Endodermal cell (in vitro differentiated cells): ENCODE data around the gene CEP128. TPM values are rescaled to one million over a fixed set of nuclear protein-coding genes. Genes with fewer than 3 reads are reported as not detected.

Experiments used
- DNase-seq: peaks from one replicate; pipeline ENCODE4 v3.0.0-alpha.2; 2017
- H3K27ac ChIP-seq: 2 replicates; pipeline ENCODE4 v1.5.1; 2013; ENCODE audit warnings: mild to moderate bottlenecking, low read depth, low read length, moderate library complexity
- H3K27me3 ChIP-seq: 2 replicates; pipeline ENCODE4 v1.6.1; 2013; ENCODE audit warnings: mild to moderate bottlenecking, low read length, moderate library complexity; ENCODE audit not compliant: insufficient read depth, control insufficient read depth, poor library complexity, severe bottlenecking
- H3K36me3 ChIP-seq: 2 replicates; pipeline ENCODE4 v1.7.0; 2013; ENCODE audit warnings: mild to moderate bottlenecking, low read length, moderate library complexity; ENCODE audit not compliant: control insufficient read depth, insufficient read depth
- H3K4me1 ChIP-seq: one replicate; pipeline ENCODE4 v1.7.0; 2013; ENCODE audit warnings: low read length; ENCODE audit not compliant: control insufficient read depth, insufficient read depth
- H3K4me3 ChIP-seq: 2 replicates; pipeline ENCODE4 v1.5.1; 2013; ENCODE audit warnings: mild to moderate bottlenecking, low read length, moderate library complexity
- H3K9ac ChIP-seq: 2 replicates; pipeline ENCODE4 v1.6.1; 2013; ENCODE audit warnings: mild to moderate bottlenecking, low read length, moderate library complexity; ENCODE audit not compliant: poor library complexity, severe bottlenecking; ENCODE audit errors: extremely low read depth
- H3K9me3 ChIP-seq: 2 replicates; pipeline ENCODE4 v1.6.1; 2013; ENCODE audit warnings: mild to moderate bottlenecking, low read length, moderate library complexity; ENCODE audit not compliant: control insufficient read depth
- H3K27ac Mint-ChIP-seq: 2 replicates; pipeline ENCODE4 v1.8.0; 2020; ENCODE audit warnings: mixed read lengths
- H3K27me3 Mint-ChIP-seq: 2 replicates; pipeline ENCODE4 v1.8.0; 2021; ENCODE audit warnings: mild to moderate bottlenecking, mixed read lengths; ENCODE audit not compliant: insufficient read depth
- H3K36me3 Mint-ChIP-seq: 2 replicates; pipeline ENCODE4 v1.8.0; 2020; ENCODE audit warnings: low read depth, mixed read lengths
- H3K4me1 Mint-ChIP-seq: 2 replicates; pipeline ENCODE4 v1.8.0; 2020; ENCODE audit warnings: mixed read lengths
- H3K4me3 Mint-ChIP-seq: 2 replicates; pipeline ENCODE4 v1.8.0; 2020; ENCODE audit warnings: mild to moderate bottlenecking, moderate library complexity, mixed read lengths
- H3K9me3 Mint-ChIP-seq: 2 replicates; pipeline ENCODE4 v1.8.0; 2020; ENCODE audit warnings: mild to moderate bottlenecking, mixed read lengths
- WGBS, 2 experiments: methylation state at CpG; one replicate each; pipeline versions ENCODE4 v1.1.5 to v1.1.7; 2013; ENCODE audit warnings: missing lambda C conversion rate in 2 of 2, mixed read lengths in 1 of 2; ENCODE audit not compliant: insufficient coverage in 1 of 2, insufficient read length in 1 of 2; 5-methylcytosine and 5-hydroxymethylcytosine counted together
- total RNA-seq, 2 donors: library from RNA; stranded (reverse); fragmentation: NEBNext Ultra II Directional in 1 of 2; extraction: Animal tissue kit (Norgen Biotek cat#: 25700) in 1 of 2; gene quantifications; 2 replicates in 1 of 2; 3 replicates in 1 of 2; pipeline ENCODE4 v1.2.1, GENCODE V29; 2021
- TF ChIP-seq, protein P1 (sequence below): fragments of 200-600 bp; sonication (generic); conservative IDR thresholded peaks from 2 replicates; pipeline ENCODE4 v1.5.0; 2021; ENCODE audit warnings: antibody characterized with exemption, mild to moderate bottlenecking

The CEP128 gene
- total RNA-seq, 2 donors from 2014 or later, result 21.6 to 29.0 TPM

DNA sequence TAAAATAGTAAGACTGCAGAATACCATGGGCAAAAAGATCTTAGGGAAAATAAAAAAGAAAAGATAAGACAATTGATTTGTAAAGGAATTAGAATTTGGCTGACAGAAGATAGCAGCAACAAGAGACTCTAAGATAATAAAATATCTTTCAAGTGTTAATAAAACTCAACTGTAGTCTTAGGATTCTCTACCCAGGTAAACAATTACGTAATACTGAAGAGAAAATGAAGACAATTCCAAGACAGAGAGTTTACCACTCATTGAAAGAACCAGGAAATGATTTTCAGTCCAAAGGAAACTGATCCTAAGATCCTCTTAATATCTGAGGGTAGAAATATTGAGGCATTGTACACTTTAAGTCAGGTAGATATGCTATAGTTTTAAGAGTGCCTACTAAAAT, 321.1 kb downstream of the CEP128 start:
- H3K4me3 ChIP-seq, result no peak overlapping the region
- Mint-ChIP-seq H3K27me3 (no peaks in the 10 kb centered on the region), H3K9me3 (no peaks in the 10 kb centered on the region), H3K4me1 (no peaks in the 10 kb centered on the region), H3K4me3 (no peak overlapping the region), H3K27ac (no peak overlapping the region), H3K36me3 (no peaks in the 10 kb centered on the region)
- H3K36me3 ChIP-seq, result no peaks in the 10 kb centered on the region
- no peak overlapping the region for H3K9ac ChIP-seq
- no peaks in the 10 kb centered on the region for H3K27me3 ChIP-seq
- no peak for DNase-seq
- TF ChIP-seq, protein P1, sequence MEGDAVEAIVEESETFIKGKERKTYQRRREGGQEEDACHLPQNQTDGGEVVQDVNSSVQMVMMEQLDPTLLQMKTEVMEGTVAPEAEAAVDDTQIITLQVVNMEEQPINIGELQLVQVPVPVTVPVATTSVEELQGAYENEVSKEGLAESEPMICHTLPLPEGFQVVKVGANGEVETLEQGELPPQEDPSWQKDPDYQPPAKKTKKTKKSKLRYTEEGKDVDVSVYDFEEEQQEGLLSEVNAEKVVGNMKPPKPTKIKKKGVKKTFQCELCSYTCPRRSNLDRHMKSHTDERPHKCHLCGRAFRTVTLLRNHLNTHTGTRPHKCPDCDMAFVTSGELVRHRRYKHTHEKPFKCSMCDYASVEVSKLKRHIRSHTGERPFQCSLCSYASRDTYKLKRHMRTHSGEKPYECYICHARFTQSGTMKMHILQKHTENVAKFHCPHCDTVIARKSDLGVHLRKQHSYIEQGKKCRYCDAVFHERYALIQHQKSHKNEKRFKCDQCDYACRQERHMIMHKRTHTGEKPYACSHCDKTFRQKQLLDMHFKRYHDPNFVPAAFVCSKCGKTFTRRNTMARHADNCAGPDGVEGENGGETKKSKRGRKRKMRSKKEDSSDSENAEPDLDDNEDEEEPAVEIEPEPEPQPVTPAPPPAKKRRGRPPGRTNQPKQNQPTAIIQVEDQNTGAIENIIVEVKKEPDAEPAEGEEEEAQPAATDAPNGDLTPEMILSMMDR, result no peak
- H3K9me3 ChIP-seq, result no peaks in the 10 kb centered on the region
- no peaks in the 10 kb centered on the region for H3K4me1 ChIP-seq
- WGBS, 2 experiments, result 94 to 100% methylated on average over 1 of the region's 1 CpG
- H3K27ac ChIP-seq, result no peak overlapping the region

DNA sequence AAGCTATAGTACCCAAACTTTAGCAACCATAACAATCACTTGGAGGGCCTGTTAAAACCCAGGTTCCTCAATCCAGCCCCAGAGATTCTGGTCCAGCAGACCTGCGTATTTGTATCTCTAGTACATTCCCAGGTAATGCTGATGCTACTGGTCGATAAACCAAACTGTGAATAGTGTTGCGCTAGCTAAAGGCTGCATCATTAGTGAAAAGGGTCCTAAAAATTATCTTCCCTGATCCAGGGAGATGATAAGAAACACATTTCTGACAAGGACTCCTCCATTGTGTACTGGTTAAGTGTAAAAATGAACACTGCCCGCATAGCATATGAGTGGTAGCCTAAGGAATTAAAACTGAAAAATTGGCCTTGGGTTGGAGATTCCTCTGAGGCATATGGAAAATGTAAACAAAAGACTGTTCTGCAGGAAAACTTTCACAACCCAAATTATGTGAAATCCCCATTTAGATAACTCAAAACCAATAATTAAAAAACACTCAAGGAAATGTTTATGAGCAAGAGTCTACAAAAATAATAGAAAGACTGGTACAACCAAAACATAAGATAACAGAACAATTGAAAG, 322.7 kb downstream of the CEP128 start:
- no peak for DNase-seq
- whole genome bisulfite sequencing, 2 experiments, result 93 to 100% methylated on average over 4 of the region's 4 CpGs
- no peak overlapping the region for H3K4me3 ChIP-seq
- H3K4me1 ChIP-seq, result no peaks in the 10 kb centered on the region
- H3K9ac ChIP-seq, result no peak overlapping the region
- H3K27me3 ChIP-seq, result no peaks in the 10 kb centered on the region
- H3K4me1 Mint-ChIP-seq, result no peaks in the 10 kb centered on the region
- H3K27me3 Mint-ChIP-seq, result no peaks in the 10 kb centered on the region
- H3K36me3 Mint-ChIP-seq, result no peaks in the 10 kb centered on the region
- TF ChIP-seq, protein P1, result no peak
- no peak overlapping the region for H3K27ac ChIP-seq
- H3K27ac Mint-ChIP-seq, result no peak overlapping the region
- H3K4me3 Mint-ChIP-seq, result no peak overlapping the region
- H3K9me3 Mint-ChIP-seq, result no peaks in the 10 kb centered on the region
- no peaks in the 10 kb centered on the region for H3K9me3 ChIP-seq
- no peaks in the 10 kb centered on the region for H3K36me3 ChIP-seq

DNA sequence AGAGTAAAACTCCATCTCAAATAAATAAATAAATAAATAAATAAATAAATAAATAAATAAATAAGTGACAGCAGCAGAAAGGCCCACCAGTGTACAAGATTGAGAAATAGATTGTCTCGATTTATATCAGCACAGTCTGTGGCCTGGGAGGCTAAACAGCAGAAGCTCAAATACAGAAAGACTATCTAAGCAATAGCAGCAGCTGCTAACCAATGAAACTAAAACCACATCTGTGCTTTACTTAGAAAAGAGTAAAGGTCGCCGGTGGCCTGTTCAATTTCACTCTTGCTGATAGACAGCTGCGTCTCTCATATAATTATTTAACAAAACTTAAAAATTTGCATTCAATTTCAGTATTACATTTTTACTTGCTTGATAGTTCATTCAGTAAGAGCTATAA, 325.7 kb downstream of the CEP128 start:
- H3K27ac ChIP-seq, result no peak overlapping the region
- no peaks in the 10 kb centered on the region for H3K27me3 ChIP-seq
- no peak overlapping the region for H3K4me3 ChIP-seq
- H3K4me1 ChIP-seq, result no peaks in the 10 kb centered on the region
- H3K9me3 Mint-ChIP-seq, result no peaks in the 10 kb centered on the region
- H3K27me3 Mint-ChIP-seq, result no peaks in the 10 kb centered on the region
- no peaks in the 10 kb centered on the region for H3K9me3 ChIP-seq
- no peaks in the 10 kb centered on the region for H3K4me1 Mint-ChIP-seq
- no peaks in the 10 kb centered on the region for H3K36me3 ChIP-seq
- H3K4me3 Mint-ChIP-seq, result no peak overlapping the region
- H3K27ac Mint-ChIP-seq, result no peak overlapping the region
- no peak for DNase-seq
- no peaks in the 10 kb centered on the region for H3K36me3 Mint-ChIP-seq
- 90 to 100% methylated on average over 1 to 4 of the region's 4 CpGs for WGBS, 2 experiments
- H3K9ac ChIP-seq, result no peak overlapping the region
- TF ChIP-seq, protein P1, result no peak
